HG03457 (cell line): ENCODE measurements around the gene TP53I11.

ENCODE experiments used
- ATAC-seq: cut with Tn5 transposase; IDR thresholded peaks from one replicate; pipeline ENCODE4 v1.9.1; 2021; ENCODE audit warnings: moderate number of reproducible peaks; ENCODE audit not compliant: unreplicated experiment

Gene TP53I11

GRCh38 chr11:44941259-44942021, 9.2 kb downstream of the TP53I11 start:
- no peak for ATAC-seq

- no peak for ATAC-seq
These were observed 9.8 kb downstream of the TP53I11 start for GRCh38 chr11:44940835-44941234.

- ATAC-seq, result no peak
These were observed 10.3 kb downstream of the TP53I11 start for GRCh38 chr11:44940404-44940803.

GRCh38 chr11:44939673-44940395, 10.8 kb downstream of the TP53I11 start:
- ATAC-seq, result no peak

- ATAC-seq, result no peak
These were observed 12.5 kb downstream of the TP53I11 start for GRCh38 chr11:44938066-44938691.

GRCh38 chr11:44936951-44937543, 13.6 kb downstream of the TP53I11 start:
- no peak for ATAC-seq

GRCh38 chr11:44936525-44936924, 14.2 kb downstream of the TP53I11 start:
- ATAC-seq, result no peak

GRCh38 chr11:44934735-44935250, 15.9 kb downstream of the TP53I11 start:
- no peak for ATAC-seq

GRCh38 chr11:44934110-44934509, 16.6 kb downstream of the TP53I11 start:
- ATAC-seq, result no peak

GRCh38 chr11:44931466-44931865, 19.2 kb downstream of the TP53I11 start:
- no peak for ATAC-seq

GRCh38 chr11:44930588-44931302, 19.9 kb downstream of the TP53I11 start:
- no peak for ATAC-seq

- ATAC-seq, result no peak
These were observed 21.9 kb downstream of the TP53I11 start for GRCh38 chr11:44928816-44929215.

GRCh38 chr11:44928144-44928543, 22.5 kb downstream of the TP53I11 start:
- no peak for ATAC-seq

- ATAC-seq, result no peak
These were observed 23.5 kb downstream of the TP53I11 start for GRCh38 chr11:44927174-44927661.

GRCh38 chr11:44926036-44926435, 24.6 kb downstream of the TP53I11 start:
- no peak for ATAC-seq

GRCh38 chr11:44923806-44924205, 26.9 kb downstream of the TP53I11 start:
- ATAC-seq, result no peak

GRCh38 chr11:44923115-44923514, 27.6 kb downstream of the TP53I11 start:
- ATAC-seq, result no peak

- no peak for ATAC-seq
These were observed 30.2 kb downstream of the TP53I11 start for GRCh38 chr11:44920451-44920850.

- no peak for ATAC-seq
These were observed 32.9 kb downstream of the TP53I11 start for GRCh38 chr11:44917741-44918140.

- ATAC-seq, result no peak
These were observed 33.8 kb downstream of the TP53I11 start for GRCh38 chr11:44916801-44917385.
